SHP77 (cell line): ENCODE data around the gene DNAI1.

Experiments used
- DNase-seq, 2 experiments: peaks; one replicate each; lab custom pipeline; 2025; lab: John Stamatoyannopoulos, UW

DNAI1 gene

DNA sequence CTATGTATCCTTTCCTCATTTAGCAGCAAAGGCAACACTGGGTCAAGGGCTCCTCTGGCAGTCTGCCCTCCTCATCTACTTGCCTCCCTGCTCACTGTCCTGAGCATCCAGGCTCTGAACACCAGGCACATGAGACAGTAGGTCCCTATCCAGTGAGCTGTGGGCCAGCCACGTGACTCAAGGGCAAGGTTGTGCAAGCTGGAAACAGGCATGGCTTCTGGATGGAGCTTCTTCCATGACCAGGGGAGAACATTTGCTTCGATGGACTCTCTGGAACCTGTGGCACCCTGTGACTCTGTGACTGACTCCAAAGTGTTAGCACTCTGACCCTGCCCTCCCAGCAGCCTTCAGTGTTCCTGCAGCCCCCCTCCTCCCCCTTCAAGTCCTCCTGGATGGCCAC, 33.0 kb downstream of the DNAI1 start:
- no peak for DNase-seq

DNA sequence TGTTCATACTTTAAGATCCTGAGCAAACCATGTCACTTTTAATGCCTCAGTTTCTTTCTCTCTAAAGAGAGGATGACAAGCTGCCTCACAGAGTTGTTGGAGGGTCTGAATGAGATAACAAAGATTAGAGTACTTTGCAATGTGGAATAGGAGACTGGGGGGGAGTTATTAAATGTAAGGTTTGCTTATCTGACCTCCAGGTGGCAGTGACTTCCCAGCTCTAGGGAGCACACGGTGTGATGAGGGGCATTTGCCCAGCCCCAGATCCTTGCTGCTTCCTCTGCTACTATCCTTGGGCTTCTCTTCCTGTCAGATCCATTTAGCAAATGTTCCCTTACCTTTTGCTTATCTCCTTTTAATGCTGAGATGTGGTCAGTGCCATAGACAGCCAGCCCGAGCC, 33.4 kb downstream of the DNAI1 start:
- DNase-seq = no peak

DNA sequence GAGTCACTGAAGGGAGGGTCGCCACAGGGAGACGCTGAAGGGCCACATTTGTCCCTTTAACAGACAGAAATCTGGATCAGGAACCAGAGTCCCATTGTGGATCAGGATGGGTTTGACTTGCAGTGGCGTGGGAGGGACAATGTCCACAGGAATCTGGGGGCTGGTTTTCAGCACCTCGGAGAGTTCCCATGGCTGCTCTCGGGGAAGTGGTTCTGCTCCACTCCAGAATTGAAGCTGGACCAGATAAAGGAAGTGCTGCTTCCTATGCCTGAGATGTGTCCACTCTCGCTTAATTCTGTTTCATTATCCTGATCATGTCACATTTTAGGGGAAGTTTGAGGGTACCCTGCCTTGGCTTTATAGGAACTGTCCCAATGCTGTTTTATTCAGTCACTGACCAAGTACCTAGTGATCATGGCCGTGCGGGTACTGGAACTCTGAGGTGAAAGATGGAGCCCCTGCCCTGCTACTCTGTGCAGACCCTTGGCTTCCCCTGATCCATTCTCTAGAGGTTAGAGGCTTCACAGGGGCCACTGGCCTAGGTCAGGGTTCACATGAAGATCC, 35.4 kb downstream of the DNAI1 start:
- DNase-seq = no peak

DNA sequence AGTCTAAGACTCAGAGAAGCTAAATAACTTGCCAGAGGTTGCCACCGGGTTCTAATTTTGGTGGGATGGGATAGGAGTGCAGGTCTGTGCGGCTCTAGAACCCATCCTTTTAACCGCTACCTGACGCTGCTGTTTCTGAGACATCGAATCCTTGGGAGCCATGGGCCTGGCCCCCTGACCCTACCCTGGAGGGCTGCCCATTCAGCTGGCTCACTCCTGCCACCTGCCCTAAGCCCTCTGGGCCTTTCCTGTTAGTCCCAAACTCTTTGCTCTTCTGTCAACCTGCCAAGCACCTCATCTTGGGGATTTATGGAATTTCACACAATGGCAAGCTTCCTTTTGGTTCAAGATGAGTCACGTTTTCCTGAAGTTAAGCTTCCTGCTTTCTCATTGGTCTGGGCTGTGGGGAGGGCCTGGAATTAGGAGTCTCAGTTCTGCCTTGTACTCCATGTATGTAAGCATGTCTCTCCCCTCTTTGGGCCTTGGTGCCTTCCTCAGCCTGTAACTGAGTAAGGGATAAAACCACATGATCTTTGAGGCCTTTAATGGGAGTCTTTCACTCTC, 37.6 kb downstream of the DNAI1 start:
- no peak for DNase-seq

DNA sequence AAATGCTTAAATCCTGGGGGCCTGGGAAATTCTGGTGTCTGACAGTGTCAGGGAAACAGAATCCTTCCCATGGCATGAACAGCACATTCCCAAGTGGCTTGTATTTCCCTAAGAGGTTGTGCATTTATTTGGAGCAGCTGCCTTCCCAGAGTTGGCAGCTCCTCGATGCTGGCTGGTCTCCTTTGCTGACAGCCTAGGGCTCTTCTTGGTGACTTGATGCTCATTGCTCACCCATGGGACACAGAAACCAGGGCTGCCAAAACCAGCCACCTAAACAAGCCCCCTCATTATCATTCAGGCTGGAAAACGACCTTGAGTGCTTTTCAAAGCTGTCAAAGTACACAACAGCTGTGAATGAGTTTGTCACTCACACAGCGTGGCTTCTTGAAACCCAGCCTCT, 39.9 kb downstream of the DNAI1 start:
- no peak for DNase-seq

DNA sequence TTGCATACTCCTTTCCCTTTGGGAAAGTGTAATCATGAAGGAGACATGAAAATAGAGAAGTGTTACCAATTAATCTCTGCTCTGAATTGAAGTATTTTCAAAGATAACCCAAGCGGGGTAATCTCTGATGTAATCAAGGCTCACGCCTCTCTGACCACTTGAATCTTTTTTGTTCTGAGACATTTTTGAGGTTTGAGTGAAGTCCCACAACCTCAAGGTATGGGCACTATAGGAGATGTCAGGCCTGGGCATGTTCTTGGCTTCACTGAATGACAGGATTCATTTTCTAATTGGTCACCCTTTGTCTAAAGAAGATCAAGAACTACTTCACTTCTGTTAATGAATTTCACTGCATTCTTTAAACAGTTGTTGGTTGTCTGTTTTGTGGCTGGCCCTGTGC, 40.5 kb downstream of the DNAI1 start:
- DNase-seq = no peak

DNA sequence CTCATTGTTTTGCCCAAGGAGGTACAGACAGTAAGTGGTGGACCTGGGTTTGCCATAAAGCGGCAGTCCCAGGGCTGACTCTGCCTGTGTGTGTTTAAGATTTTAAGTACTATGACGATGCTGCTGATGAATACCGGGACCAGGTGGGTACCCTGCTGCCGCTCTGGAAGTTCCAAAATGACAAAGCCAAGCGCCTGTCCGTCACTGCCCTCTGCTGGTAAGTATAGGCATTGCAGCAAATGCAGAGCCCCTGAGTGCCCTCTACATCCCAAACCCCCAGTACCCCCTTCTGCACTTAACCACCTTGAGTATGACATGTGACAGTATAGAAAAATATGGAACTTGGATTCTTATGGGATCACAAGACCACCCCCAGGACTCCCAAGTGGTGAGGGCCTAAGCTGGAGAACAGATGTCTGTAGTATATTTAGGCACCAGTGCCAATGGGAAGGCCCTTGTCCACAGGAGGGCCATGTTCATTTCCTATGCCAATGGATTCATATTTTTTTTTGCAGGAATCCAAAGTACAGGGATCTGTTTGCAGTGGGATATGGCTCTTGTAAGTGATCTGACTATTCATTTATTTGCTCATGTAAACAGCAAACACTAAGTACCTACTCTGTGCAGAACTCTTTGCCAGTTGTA, 42.1 kb downstream of the DNAI1 start:
- DNase-seq = peak; percentile 4 to 5

DNA sequence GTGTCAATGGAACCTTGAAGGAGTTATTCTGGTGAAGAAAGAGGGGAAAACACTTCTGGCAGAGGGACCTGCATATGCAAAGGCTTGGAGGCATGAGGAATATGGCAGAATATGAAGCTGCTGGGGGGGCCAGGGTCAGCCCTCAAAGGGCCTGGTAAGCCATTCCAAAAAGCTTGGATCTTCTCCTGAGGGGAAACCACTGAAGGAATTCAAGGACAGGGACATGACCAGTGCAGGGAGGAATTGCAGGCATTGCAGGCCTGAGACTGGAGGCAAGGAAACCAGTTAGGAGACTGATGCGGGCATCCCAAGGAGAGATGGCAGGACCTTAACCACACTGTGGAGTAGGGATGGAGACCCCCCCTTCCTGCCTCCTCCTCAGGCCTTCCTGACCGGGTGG, 42.8 kb downstream of the DNAI1 start:
- no peak for DNase-seq

DNA sequence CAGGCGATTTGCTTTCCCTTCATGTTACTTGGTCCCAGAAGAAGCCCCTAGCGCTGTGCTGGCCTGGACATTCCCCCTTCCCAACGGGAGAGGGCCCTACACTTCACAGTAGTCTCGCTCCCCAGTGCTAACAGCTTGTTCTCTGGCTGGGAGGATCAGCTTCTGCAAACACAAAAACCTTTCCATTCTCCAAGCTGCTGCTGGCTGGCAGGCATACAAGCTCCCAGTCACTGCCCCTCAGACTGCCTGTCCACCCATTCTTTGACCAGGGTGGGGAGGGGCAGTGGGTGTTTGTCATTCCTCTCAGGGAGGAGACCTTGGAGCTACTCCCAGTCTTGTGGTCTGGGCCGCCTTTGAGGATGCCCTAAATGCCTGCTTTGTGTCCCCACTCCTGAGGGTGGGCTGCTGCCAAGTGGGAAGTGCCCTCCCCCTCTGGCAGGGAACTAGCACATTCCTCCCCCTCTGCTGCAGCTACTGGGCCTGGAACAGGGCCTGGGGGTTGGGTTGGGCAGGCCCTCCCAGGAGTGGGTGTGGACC, 43.4 kb downstream of the DNAI1 start:
- DNase-seq = no peak

DNA sequence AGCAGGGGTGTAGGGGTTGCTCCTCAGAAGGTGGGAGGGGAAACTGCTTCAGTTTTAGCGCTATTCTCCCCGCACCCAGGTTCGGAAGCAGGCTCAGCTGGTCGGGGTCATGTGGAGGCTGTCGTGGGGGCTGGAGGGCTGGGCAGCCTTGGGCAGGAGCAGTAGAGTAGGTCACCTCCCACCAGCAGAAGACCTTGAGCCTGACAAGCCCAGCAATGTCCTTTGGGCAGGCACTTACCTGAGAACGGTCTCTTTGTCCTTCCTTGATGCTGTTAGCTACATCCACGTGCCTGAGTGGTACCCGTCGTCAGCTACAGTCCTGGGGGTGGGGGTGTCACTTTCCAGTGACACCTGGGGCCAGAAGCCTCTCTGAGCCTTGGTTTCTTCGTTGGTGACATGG, 43.9 kb downstream of the DNAI1 start:
- no peak for DNase-seq

DNA sequence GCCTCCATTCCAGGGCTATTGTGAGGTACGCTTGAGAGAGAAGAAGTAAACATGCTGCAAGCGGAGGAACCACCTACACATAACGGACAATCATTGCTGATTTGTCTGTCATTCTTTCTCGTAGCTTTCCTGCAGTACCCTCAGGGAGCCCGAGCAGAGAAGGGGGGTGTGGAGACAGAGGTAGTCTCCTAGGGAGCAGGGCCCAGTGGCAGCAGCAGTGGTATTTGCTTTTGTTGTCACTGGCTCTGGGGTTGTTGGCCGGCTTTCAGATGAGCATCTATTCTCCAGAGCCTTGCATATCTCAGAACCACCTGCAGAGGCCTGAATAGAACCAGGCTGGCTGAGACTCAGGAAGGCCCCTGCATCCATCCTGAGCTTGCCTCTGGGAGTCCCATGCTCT, 44.3 kb downstream of the DNAI1 start:
- no peak for DNase-seq

DNA sequence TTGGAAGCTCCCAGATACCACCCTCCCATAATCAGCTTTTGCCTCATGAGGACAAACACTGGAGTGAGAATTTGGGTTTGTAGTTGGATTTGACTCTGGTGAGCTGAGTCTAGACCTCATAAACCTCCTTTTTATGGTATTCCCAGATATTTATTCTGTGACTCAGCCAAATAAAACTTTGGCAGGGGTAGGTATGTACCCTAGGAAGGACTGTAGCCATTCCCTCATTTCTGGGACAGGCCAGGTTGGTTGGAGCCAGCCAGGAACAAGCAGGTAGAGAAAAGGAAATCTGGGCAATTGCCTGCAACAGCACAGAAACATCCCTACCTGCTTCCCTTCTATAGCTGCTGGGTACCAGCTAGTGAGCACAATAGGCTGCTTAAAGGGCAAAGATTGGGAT, 44.8 kb downstream of the DNAI1 start:
- no peak for DNase-seq

DNA sequence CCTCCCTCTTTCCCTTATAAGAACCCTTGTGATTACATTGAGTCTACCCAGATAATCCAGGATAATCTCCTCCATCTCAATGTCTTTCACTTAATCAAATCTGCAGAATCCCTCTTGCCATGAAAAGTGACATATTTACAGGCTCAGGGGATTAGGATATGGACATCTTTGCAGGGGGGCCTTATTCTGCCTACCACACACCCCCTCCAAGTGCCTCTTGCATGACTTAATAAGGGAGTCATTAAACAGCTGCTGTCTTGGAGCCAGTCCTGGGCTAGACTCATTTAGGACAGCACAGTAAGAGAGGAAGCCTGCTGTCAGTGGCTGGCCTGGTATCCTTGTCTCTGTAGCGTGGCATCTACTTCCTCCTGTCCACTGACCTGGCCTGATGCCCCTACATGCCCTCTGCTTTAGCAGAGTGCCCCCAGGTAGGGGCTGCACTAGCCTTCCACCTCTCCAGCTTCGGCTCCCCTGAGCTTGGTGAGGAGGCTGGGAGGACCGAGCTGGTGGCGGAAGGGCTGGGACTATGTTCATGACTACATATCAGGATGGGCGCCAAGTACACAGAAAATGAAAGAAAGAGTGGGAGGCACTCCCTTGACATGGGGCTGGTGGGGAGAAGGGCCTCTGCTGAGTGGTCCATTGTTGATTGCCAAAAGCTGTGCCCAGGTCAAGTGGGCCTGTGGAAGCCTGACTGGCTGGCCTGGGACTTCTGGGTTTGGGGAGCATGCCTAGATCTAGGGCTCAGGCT, 46.9 kb downstream of the DNAI1 start:
- no peak for DNase-seq

DNA sequence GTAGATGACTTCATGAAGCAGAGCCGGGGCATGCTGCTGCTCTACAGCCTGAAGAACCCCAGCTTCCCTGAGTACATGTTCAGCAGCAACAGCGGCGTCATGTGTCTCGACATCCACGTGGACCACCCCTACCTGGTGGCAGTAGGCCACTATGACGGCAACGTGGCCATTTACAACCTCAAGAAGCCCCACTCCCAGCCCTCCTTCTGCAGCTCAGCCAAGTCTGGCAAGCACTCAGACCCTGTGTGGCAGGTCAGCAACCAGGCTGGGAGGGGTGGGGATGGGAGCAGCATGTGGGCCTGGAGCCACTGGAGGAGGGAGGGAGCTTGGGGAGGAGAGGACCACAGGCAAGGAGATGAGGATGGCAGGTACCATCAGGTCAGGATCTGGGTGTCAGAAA, 48.0 kb downstream of the DNAI1 start:
- DNase-seq = no peak

DNA sequence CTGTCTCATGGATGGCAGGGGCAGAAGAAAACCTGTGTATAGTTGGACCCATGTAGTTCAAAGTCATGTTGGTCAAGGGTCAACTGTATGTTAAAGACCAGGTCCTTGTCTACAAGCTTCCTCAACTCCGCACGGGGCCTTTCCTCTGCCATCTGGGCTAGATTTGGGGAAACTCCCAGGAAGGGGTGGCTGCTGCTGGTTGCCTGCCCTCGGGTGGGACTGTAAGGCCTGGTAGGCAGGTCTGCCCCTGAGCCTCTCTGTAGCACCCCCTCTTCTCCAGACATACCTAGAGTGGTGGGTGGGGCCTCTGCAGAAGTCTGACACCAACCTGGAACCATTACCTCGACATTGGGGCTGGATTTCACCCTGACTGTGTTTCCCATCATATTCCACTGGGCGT, 49.0 kb downstream of the DNAI1 start:
- DNase-seq = no peak

DNA sequence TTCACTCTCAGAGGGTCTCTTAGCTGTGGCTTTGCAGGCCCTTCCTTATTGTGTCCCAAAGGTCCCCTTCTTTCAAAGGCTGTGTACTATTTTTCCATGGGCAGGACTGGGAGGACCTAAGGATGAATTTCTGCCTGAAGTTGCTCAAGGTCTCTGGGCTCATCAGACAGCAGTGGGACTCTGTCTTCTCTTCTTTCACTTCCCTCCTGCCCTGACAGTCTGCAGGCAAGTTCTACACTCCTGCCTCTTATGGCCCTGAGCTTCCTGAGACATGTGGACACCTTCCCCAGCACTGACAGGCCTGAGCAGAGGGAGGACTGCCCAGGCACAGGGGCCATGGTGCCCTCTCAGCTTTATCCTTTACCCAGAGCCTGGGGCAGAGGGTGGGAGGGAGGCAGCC, 49.4 kb downstream of the DNAI1 start:
- no peak for DNase-seq

DNA sequence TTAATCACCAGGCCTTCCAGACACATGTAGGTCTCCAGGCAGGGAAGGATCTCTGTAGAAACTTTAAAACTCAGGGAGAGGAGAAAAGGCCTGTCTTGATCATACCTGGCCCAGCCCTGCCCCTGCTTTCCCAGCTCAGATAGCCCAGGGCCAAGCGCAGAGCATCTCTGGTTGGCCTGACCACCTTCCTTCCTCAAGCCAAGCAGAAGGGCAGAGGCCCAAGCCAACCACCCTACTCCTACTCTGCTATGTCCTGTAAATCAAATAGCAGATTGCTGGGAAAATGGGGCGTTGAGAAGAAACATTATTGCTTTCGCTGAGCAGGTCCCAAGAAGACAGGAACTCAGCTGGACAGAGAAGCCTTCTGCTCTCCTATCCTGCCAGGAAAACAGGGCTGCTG, 49.9 kb downstream of the DNAI1 start:
- DNase-seq = no peak

DNA sequence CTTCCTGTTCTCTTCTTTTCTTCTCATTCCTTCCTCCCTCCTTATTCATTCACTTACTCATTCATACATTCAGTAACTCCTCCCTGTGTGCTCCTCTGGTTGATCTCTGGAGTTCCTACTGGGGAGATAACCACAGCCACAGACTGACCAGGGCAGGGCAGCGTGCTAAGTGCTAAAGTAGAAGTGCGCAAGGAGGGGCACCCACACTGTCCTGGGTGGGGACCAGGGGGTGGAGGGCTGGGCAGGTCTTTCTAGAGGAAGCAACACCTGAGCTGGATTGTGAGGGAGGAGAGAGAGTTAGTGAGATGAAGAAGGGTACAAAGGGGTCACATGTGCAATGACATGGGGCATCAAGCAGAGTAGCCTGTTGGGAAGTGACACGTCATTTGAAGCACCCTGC, 50.3 kb downstream of the DNAI1 start:
- no peak for DNase-seq

DNA sequence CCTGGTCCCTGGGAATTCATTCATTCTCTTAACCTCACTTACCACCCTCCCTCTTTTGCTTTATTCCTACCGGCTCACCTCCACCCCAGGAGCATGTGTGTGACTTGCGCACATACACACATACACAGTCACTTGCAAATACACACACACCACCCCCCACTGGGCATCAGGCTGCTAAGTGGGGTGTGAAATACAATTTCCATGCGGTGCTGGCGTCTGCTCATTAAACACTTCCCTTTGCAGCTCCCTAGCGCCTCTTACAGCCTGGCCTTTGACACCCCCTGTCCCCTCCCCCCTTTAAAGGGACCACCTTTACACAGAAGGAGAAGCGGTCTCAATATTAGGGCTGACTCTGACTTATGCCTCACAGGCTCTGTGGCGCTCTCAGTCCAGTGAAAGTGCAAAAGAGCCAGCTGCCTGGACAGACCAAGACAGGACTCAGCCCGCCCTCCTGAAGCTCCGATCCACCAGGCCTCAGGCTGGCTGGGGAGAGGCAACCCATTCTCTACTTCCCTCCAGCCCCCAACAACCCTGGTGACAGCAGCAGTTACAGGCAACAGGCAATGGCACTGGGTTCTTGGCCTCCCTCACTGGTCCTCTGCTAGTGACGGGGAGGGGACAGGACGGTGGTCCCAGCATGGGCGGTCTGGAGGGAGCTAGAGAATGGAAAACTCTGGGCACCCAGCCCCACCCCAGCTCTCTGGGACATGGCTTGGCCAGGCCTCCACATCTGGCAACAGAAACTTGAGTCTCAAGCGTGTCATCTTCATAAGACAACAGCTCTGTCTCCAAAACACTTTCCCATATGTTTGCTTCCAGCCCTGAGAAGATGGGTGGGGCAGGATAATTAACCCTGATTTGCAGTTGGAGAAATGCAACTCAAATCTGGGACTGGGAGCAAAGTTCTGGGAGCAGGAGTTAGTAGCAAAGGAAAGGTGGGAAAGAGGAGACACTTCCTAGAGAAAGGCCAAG, 52.2 kb downstream of the DNAI1 start:
- no peak for DNase-seq

DNA sequence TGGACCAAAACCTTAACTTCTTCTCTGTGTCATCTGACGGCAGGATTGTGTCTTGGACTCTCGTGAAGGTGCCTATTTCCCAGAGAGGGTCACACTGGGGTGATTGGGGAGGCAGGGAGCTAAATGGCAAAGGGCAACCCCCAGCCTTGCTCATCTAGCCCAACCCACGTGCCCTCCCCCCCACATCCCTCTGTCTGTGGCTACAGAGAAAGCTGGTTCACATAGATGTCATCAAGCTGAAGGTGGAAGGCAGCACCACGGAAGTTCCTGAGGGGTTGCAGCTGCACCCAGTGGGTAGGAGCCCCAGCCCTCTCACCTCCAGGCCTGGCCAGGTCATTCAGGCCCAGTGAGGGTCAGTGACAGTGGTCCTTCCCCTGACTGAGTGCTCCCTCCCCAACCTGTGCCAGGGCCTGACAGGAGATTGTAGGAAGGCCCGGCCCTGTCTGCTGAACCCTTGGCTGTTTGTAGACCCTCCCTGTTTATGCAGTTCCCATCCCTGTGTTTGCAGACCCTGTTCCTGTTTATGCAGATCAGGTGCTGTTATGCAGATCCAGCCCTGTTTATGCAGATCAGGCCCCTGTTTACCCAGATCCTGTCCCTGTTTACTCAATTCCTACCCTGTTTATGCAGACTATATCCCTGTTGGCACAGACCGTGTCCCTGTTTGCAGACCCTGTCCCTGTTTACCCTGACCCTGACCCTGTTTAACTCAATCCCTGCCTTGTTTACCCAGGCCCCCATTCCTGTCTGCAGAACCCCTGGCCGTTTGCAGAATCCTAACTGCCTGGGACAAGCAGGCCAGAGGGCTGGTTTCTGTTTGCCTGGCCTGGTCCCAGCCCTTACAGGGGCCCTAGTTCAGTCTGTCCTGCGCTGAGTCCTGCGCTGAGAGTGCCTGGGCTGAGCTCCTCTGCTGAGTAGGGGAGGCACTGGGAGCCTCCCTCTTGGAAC, 53.8 kb downstream of the DNAI1 start:
- DNase-seq = no peak
